ENCODE measurements around the gene LAT.

- TF ChIP-seq, protein P1, sequence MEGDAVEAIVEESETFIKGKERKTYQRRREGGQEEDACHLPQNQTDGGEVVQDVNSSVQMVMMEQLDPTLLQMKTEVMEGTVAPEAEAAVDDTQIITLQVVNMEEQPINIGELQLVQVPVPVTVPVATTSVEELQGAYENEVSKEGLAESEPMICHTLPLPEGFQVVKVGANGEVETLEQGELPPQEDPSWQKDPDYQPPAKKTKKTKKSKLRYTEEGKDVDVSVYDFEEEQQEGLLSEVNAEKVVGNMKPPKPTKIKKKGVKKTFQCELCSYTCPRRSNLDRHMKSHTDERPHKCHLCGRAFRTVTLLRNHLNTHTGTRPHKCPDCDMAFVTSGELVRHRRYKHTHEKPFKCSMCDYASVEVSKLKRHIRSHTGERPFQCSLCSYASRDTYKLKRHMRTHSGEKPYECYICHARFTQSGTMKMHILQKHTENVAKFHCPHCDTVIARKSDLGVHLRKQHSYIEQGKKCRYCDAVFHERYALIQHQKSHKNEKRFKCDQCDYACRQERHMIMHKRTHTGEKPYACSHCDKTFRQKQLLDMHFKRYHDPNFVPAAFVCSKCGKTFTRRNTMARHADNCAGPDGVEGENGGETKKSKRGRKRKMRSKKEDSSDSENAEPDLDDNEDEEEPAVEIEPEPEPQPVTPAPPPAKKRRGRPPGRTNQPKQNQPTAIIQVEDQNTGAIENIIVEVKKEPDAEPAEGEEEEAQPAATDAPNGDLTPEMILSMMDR (IDR thresholded peaks at IDR 0.05 in 4 of 5, conservative IDR thresholded peaks at IDR 0.05 in 1 of 5) = no peak
- TF ChIP-seq POLR2A (IDR thresholded peaks at IDR 0.05) = no peak
These were observed 26.6 kb upstream of the LAT start for GRCh38 chr16:28958216-28958615.

Data from gastrocnemius medialis (tissue), 4 donors.